SU-DHL-6 (cell line): ENCODE measurements around the gene SP9.

Experiments
- CTCF ChIP-seq: fragments of 200-600 bp; sonication (generic); IDR thresholded peaks from one replicate; pipeline ENCODE4 v1.5.1; 2017; ENCODE audit warnings: antibody characterized with exemption, mild to moderate bottlenecking, low read length, moderate library complexity; ENCODE audit not compliant: insufficient read depth, poor library complexity, severe bottlenecking
- EZH2phosphoT487 ChIP-seq: fragments of 200-600 bp; sonication (generic), shearing (Covaris generic); conservative IDR thresholded peaks from 2 replicates; pipeline ENCODE4 v1.6.1; 2018; ENCODE audit warnings: mild to moderate bottlenecking, antibody characterized with exemption, low read length, moderate library complexity, mixed read lengths

GRCh38 chr2:174340400-174341292 is 5.9 kb downstream of the SP9 start:
- TF ChIP-seq EZH2phosphoT487 (no peak), CTCF (no peak)
